PC-9 (cell line): Measurements from ENCODE around the gene ACAD10.

Source experiments
- EZH2 ChIP-seq: fragments of 200-600 bp; sonication (generic); IDR thresholded peaks from 2 replicates; pipeline ENCODE4 v1.8.0; 2017; ENCODE audit warnings: antibody characterized with exemption, low read depth
- TF ChIP-seq, protein P1 (sequence below): fragments of 200-600 bp; sonication (generic); conservative IDR thresholded peaks from 2 replicates; pipeline ENCODE4 v1.6.1; 2017; ENCODE audit warnings: mixed run types, antibody characterized with exemption, mild to moderate bottlenecking, moderate library complexity

- TF ChIP-seq, protein P1, sequence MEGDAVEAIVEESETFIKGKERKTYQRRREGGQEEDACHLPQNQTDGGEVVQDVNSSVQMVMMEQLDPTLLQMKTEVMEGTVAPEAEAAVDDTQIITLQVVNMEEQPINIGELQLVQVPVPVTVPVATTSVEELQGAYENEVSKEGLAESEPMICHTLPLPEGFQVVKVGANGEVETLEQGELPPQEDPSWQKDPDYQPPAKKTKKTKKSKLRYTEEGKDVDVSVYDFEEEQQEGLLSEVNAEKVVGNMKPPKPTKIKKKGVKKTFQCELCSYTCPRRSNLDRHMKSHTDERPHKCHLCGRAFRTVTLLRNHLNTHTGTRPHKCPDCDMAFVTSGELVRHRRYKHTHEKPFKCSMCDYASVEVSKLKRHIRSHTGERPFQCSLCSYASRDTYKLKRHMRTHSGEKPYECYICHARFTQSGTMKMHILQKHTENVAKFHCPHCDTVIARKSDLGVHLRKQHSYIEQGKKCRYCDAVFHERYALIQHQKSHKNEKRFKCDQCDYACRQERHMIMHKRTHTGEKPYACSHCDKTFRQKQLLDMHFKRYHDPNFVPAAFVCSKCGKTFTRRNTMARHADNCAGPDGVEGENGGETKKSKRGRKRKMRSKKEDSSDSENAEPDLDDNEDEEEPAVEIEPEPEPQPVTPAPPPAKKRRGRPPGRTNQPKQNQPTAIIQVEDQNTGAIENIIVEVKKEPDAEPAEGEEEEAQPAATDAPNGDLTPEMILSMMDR = no peak
- TF ChIP-seq EZH2 = no peak
Measured at GRCh38 chr12:111792856-111793235, 107.0 kb downstream of the ACAD10 start.
